ENCODE results near the gene FSTL1.

Gene FSTL1

GRCh38 chr3:120418866-120419490 lies 31.8 kb downstream of the FSTL1 start:
- DNase-seq (ENCODE audit: insufficient read length, low spot score) (no peak), FAIRE-seq (no peak)
- peak; percentile 81 for TF ChIP-seq CTCF (IDR thresholded peaks at IDR 0.05; ENCODE audit: insufficient read depth, missing control alignments)

- no peak for TF ChIP-seq CTCF (IDR thresholded peaks at IDR 0.05; ENCODE audit: insufficient read depth, missing control alignments)
- FAIRE-seq: no peak
- DNase-seq (ENCODE audit: insufficient read length, low spot score): no peak
Observed at GRCh38 chr3:120418446-120418845, 32.3 kb downstream of the FSTL1 start.

GRCh38 chr3:120417272-120417911 lies 33.4 kb downstream of the FSTL1 start:
- DNase-seq (ENCODE audit: insufficient read length, low spot score) (peak; percentile 81), FAIRE-seq (peak; percentile 88)
- peak; percentile 85 for TF ChIP-seq CTCF (IDR thresholded peaks at IDR 0.05; ENCODE audit: insufficient read depth, missing control alignments)

GRCh38 chr3:120416868-120417267 lies 33.9 kb downstream of the FSTL1 start:
- FAIRE-seq (no peak), DNase-seq (ENCODE audit: insufficient read length, low spot score) (no peak)
- no peak for TF ChIP-seq CTCF (IDR thresholded peaks at IDR 0.05; ENCODE audit: insufficient read depth, missing control alignments)

- no peak for FAIRE-seq
- TF ChIP-seq CTCF (IDR thresholded peaks at IDR 0.05; ENCODE audit: insufficient read depth, missing control alignments): no peak
- DNase-seq (ENCODE audit: insufficient read length, low spot score): no peak
Observed at GRCh38 chr3:120415756-120416155, 35.0 kb downstream of the FSTL1 start.

- FAIRE-seq: no peak
- DNase-seq (ENCODE audit: insufficient read length, low spot score): no peak
- no peak for TF ChIP-seq CTCF (IDR thresholded peaks at IDR 0.05; ENCODE audit: insufficient read depth, missing control alignments)
Observed at GRCh38 chr3:120410541-120410940, 40.3 kb downstream of the FSTL1 start.

GRCh38 chr3:120410116-120410515 lies 40.7 kb downstream of the FSTL1 start:
- FAIRE-seq (no peak), DNase-seq (ENCODE audit: insufficient read length, low spot score) (no peak)
- TF ChIP-seq CTCF (IDR thresholded peaks at IDR 0.05; ENCODE audit: insufficient read depth, missing control alignments): no peak

All from D721Med (cell line).